HepG2 (cell line): Measurements from ENCODE around the gene HSPA1B. TPM values are rescaled to one million over a fixed set of nuclear protein-coding genes. Genes with fewer than 3 reads are reported as not detected.
A peak's percentile ranks its signal among the peaks of the same experiment; 100 is the strongest.

ENCODE experiments used
- ATAC-seq: fragments of 200-7000 bp; cut with Tn5 transposase; 3 replicates; pipeline ENCODE4 v1.9.1; 2020; ENCODE audit warnings: mild to moderate bottlenecking, moderate library complexity
- BruUV-seq: library from RNA; stranded (reverse); fragments of 400-500 nt; replicated peaks from 2 replicates; lab custom pipeline; 2021; lab: Mats Ljungman, UMichigan
- CTCF ChIA-PET: fragments of 300-600 bp; formaldehyde crosslinking; extraction: SDS; loops from one replicate; lab custom pipeline; 2021; ENCODE audit warnings: low total read pairs, inconsistent platforms, low intra/inter-chr PET ratio; lab: Yijun Ruan, JAX
- POLR2A ChIA-PET: fragments of 350-600 bp; sonication (Branson Sonifier 250); formaldehyde crosslinking; loops from one replicate; lab custom pipeline; 2020; ENCODE audit warnings: antibody characterized with exemption, inconsistent platforms; lab: Yijun Ruan, JAX
- DNase-seq: peaks from one replicate; pipeline ENCODE4 v3.0.0-alpha.2; 2015; ENCODE audit warnings: low spot score
- FAIRE-seq: peaks from 3 replicates; lab custom pipeline; 2011; peaks lifted over from hg19 to GRCh38; lab: Jason Lieb, UNC
- H2AFZ ChIP-seq: one replicate; pipeline ENCODE4 v1.6.1; 2011; ENCODE audit warnings: low read length, inconsistent platforms
- H3K27ac ChIP-seq: fragments of 300-600 bp; 3 replicates; pipeline ENCODE4 v1.8.0; 2011; ENCODE audit warnings: mixed run types, mild to moderate bottlenecking, mixed read lengths, low read length, inconsistent platforms; ENCODE audit not compliant: insufficient read depth; ENCODE audit errors: extremely low read length
- H3K27me3 ChIP-seq, 2 experiments: fragments of 200-600 bp in 1 of 2; 2 replicates in 1 of 2; 3 replicates in 1 of 2; pipeline versions ENCODE4 v1.6.0 to v1.8.0; 2011; ENCODE audit warnings: low read length in 2 of 2, mild to moderate bottlenecking in 2 of 2, moderate library complexity in 2 of 2, inconsistent platforms in 1 of 2; ENCODE audit not compliant: insufficient read depth in 2 of 2, control insufficient read depth in 1 of 2
- H3K36me3 ChIP-seq, 2 experiments: fragments of 200-600 bp in 1 of 2; replicated peaks in 1 of 2; 2 replicates in 1 of 2; 3 replicates in 1 of 2; pipeline versions ENCODE4 v1.5.1 to v1.8.0; 2011; ENCODE audit warnings: low read length in 2 of 2, inconsistent platforms in 1 of 2; ENCODE audit not compliant: insufficient read depth in 2 of 2, control insufficient read depth in 1 of 2
- H3K4me1 ChIP-seq: 2 replicates; pipeline ENCODE4 v1.5.1; 2012; ENCODE audit warnings: low read length, inconsistent platforms; ENCODE audit not compliant: insufficient read depth
- H3K4me2 ChIP-seq: 2 replicates; pipeline ENCODE4 v1.6.0; 2011; ENCODE audit warnings: low read depth, low read length, inconsistent platforms
- H3K4me3 ChIP-seq, 3 experiments: fragments of 200-600 bp in 1 of 3; sonication (generic), shearing (Covaris generic) in 1 of 3; replicated peaks in 1 of 3; 2 replicates each; pipeline ENCODE4 v1.5.1; 2011 to 2016; ENCODE audit warnings: low read length in 3 of 3, inconsistent platforms in 2 of 3, low read depth in 2 of 3, mild to moderate bottlenecking in 2 of 3, control low read depth in 1 of 3, mixed read lengths in 1 of 3; ENCODE audit not compliant: insufficient read depth in 1 of 3
- H3K79me2 ChIP-seq: one replicate; pipeline ENCODE4 v1.6.1; 2011; ENCODE audit warnings: low read length, inconsistent platforms; ENCODE audit not compliant: insufficient read depth
- H3K9ac ChIP-seq: 2 replicates; pipeline ENCODE4 v1.6.0; 2011; ENCODE audit warnings: mild to moderate bottlenecking, low read depth, low read length, inconsistent platforms; ENCODE audit not compliant: insufficient read depth
- H3K9me3 ChIP-seq: 2 replicates; pipeline ENCODE4 v1.5.1; 2012; ENCODE audit warnings: mild to moderate bottlenecking, low read length
- H4K20me1 ChIP-seq: 2 replicates; pipeline ENCODE4 v1.6.0; 2011; ENCODE audit warnings: inconsistent platforms, mild to moderate bottlenecking, low read length, moderate library complexity; ENCODE audit not compliant: insufficient read depth
- CEBPB ChIP-seq: IDR thresholded peaks from 2 replicates; pipeline ENCODE4 v1.6.1; 2011; ENCODE audit warnings: low read depth, low read length, improper control_type of control experiment, borderline replicate concordance
- EEA1 ChIP-seq: sonication (generic); formaldehyde crosslinking; IDR thresholded peaks from 2 replicates; pipeline ENCODE4 v1.5.1; 2020; ENCODE audit warnings: mild to moderate bottlenecking, missing genetic modification reagents, borderline replicate concordance
- GABPA ChIP-seq, 2 experiments: IDR thresholded peaks; 2 replicates each; pipeline ENCODE4 v1.6.1; 2011 to 2016; ENCODE audit warnings: low read depth in 2 of 2, low read length in 1 of 2, missing biosample characterization in 1 of 2, missing genetic modification characterization in 1 of 2
- HBP1 ChIP-seq: IDR thresholded peaks from 2 replicates; pipeline ENCODE4 v1.6.1; 2016; ENCODE audit warnings: low read depth, control low read depth
- HNF1B ChIP-seq: sonication (generic); formaldehyde crosslinking; IDR thresholded peaks from 2 replicates; pipeline ENCODE4 v1.5.1; 2020; ENCODE audit warnings: mild to moderate bottlenecking, moderate library complexity, missing genetic modification reagents
- HNRNPK ChIP-seq: fragments of 200-400 bp; formaldehyde crosslinking; IDR thresholded peaks from 2 replicates; pipeline ENCODE4 v1.6.1; 2018; ENCODE audit warnings: low read length, low read depth, moderate library complexity, mild to moderate bottlenecking; ENCODE audit not compliant: poor library complexity, severe bottlenecking
- MLX ChIP-seq: IDR thresholded peaks from 2 replicates; pipeline ENCODE4 v1.6.1; 2016
- PRDM4 ChIP-seq: sonication (generic); formaldehyde crosslinking; IDR thresholded peaks from 2 replicates; pipeline ENCODE4 v1.9.0; 2021; ENCODE audit warnings: missing genetic modification reagents, borderline replicate concordance
- ZBTB1 ChIP-seq: sonication (generic); formaldehyde crosslinking; IDR thresholded peaks from 2 replicates; pipeline ENCODE4 v1.4.0; 2020; ENCODE audit warnings: missing genetic modification reagents, borderline replicate concordance
- ZNF687 ChIP-seq: sonication (generic); formaldehyde crosslinking; IDR thresholded peaks from 2 replicates; pipeline ENCODE4 v1.5.1; 2020; ENCODE audit warnings: mild to moderate bottlenecking, missing genetic modification reagents, moderate library complexity
- ZNF724P ChIP-seq: sonication (generic); formaldehyde crosslinking; IDR thresholded peaks from 2 replicates; pipeline ENCODE4 v1.8.0; 2022; ENCODE audit warnings: missing genetic modification reagents, borderline replicate concordance
- WGBS: methylation state at CpG from one replicate; pipeline ENCODE4 v1.1.6; 2017; ENCODE audit warnings: low lambda C conversion rate; 5-methylcytosine and 5-hydroxymethylcytosine counted together
- in situ Hi-C: cut with HindIII; loops from 2 replicates; pipeline ENCODE4 v1.10.0; 2017; ENCODE audit warnings: low pct_unique_long_range_greater_than_20kb; ENCODE audit not compliant: extremely low pct_ligation_motif_present
- intact Hi-C: fragments of 100-400 bp; cut with micrococcal nuclease; formaldehyde crosslinking; loops from one replicate; pipeline ENCODE4 v1.10.0; 2022; ENCODE audit not compliant: unreplicated experiment
- polyA plus RNA-seq, 8 experiments: library from polyadenylated mRNA; depleted of rRNA in 3 of 8; stranded (reverse) in 7 of 8; unstranded in 1 of 8; fragments of >200 nt; fragmentation: Illumina TruSeq in 4 of 8; extraction: Trizol in 4 of 8; gene quantifications; 2 replicates each; pipeline versions ENCODE4 v1.2.1 to v1.2.3, GENCODE V29; 2011 to 2016; ENCODE audit warnings: low read depth in 4 of 8, missing spikeins in 1 of 8, mixed read lengths in 1 of 8; ENCODE audit not compliant: insufficient read depth in 1 of 8
- total RNA-seq, 5 experiments: library from RNA; depleted of rRNA; stranded (reverse); fragments of >200 nt; fragmentation: Illumina TruSeq; extraction: Trizol; gene quantifications; 2 replicates each; pipeline ENCODE4 v1.2.3, GENCODE V29; 2016; ENCODE audit warnings: low read depth in 1 of 5

The HSPA1B gene
- total and polyA plus RNA-seq, 2 of the 13 experiments (the other 11 are each of a cell fraction or from before 2014, with no cell fraction given) = 26.0 to 186 TPM

GRCh38 chr6:31821301-31822035 is 6.1 kb upstream of the HSPA1B start:
- H3K36me3 ChIP-seq = no peaks in the 10 kb centered on the region
- no peaks in the 10 kb centered on the region for H4K20me1 ChIP-seq
- peak overlapping the region; percentile 67 to 91 (median 87) for H3K4me3 ChIP-seq
- no peak for FAIRE-seq
- in situ Hi-C loops (no loop called here), intact Hi-C loops (loop anchor here (2.0 kb wide), 1 partner anchor 141 kb away; the partner anchor contains the start of gene LY6G5C)
- peak overlapping the region; percentile 76 for H3K4me2 ChIP-seq
- no peaks in the 10 kb centered on the region for H3K9me3 ChIP-seq
- H3K9ac ChIP-seq = peak overlapping the region; percentile 72
- peak overlapping the region; percentile 86 for H3K27ac ChIP-seq
- peak; percentile 13 for ATAC-seq
- H2AFZ ChIP-seq = peak overlapping the region; percentile 81
- no peaks in the 10 kb centered on the region for H3K27me3 ChIP-seq
- WGBS = 16% methylated on average over 39 of the region's 39 CpGs
- no peak for DNase-seq
- CTCF ChIA-PET = no interaction called here
- peaks cover 27% of the 10 kb centered on the region for H3K79me2 ChIP-seq
- POLR2A ChIA-PET = interaction anchor here (0.6 to 6.9 kb wide), 15 partner anchors 14 to 1207 kb away, joined by 3 to 66 read pairs (median 5); partner anchors contain the start of genes APOM, BAG6, CLIC1 and GPANK1
- BruUV-seq = TSS peak; percentile 84
- peaks cover 62% of the 10 kb centered on the region for H3K4me1 ChIP-seq
- TF ChIP-seq GABPA (IDR thresholded peaks at IDR 0.05; ENCODE audit: low read depth, low read length) (no peak), GABPA (CRISPR knock-in tag; IDR thresholded peaks at IDR 0.05; ENCODE audit: low read depth) (no peak), ZNF724P (CRISPR knock-in tag) (0 out of 2 replicates have a peak, but pooled peaks have one; percentile 40), HBP1 (no peak; the same call in 1 of the 2 replicates), CEBPB (0 out of 2 replicates have a peak, but pooled peaks have one; percentile 5), HNF1B (CRISPR knock-in tag) (peak; percentile 50), HNRNPK (no peak), ZNF687 (peak; percentile 71), ZBTB1 (CRISPR knock-in tag) (no peak), EEA1 (CRISPR knock-in tag) (0 out of 2 replicates have a peak, but pooled peaks have one; percentile 61), PRDM4 (CRISPR knock-in tag) (no peak), MLX (CRISPR knock-in tag) (no peak)
